Testis (tissue), 3 donors: ENCODE data around the gene SCAMP1. TPM values are rescaled to one million over a fixed set of nuclear protein-coding genes. Genes with fewer than 3 reads are reported as not detected.

Experiments used
- DNase-seq: peaks from one replicate; pipeline ENCODE4 v3.0.0-alpha.2; 2019
- H3K27ac ChIP-seq, 2 donors: fragments of 200-600 bp; sonication (generic); one replicate each; pipeline ENCODE4 v1.5.1; 2019
- H3K27me3 ChIP-seq: fragments of 200-600 bp; sonication (generic); one replicate; pipeline ENCODE4 v1.5.1; 2019
- H3K36me3 ChIP-seq: fragments of 200-600 bp; sonication (generic); one replicate; pipeline ENCODE4 v1.5.1; 2017; ENCODE audit warnings: low read depth; ENCODE audit errors: missing control alignments
- H3K4me1 ChIP-seq: fragments of 200-600 bp; sonication (generic); one replicate; pipeline ENCODE4 v1.5.1; 2019
- H3K4me3 ChIP-seq, 2 donors: fragments of 200-600 bp; sonication (generic); one replicate each; pipeline ENCODE4 v1.5.1; 2017 to 2019
- H3K9me3 ChIP-seq: fragments of 200-600 bp; sonication (generic); one replicate; pipeline ENCODE4 v1.5.1; 2017
- CTCF ChIP-seq, 3 experiments: fragments of 450-650 bp in 2 of 3; fragments of 200-600 bp in 1 of 3; sonication (generic) in 1 of 3; IDR thresholded peaks; one replicate each; pipeline ENCODE4 v1.5.1; 2016 to 2019; ENCODE audit warnings: antibody characterized with exemption in 3 of 3, mild to moderate bottlenecking in 2 of 3, moderate library complexity in 1 of 3
- POLR2A ChIP-seq: fragments of 450-650 bp; IDR thresholded peaks from one replicate; pipeline ENCODE4 v1.6.1; 2017; ENCODE audit warnings: antibody characterized with exemption, mild to moderate bottlenecking, moderate library complexity
- WGBS, 2 donors: methylation state at CpG; one replicate each; pipeline ENCODE4 v1.1.5; 2018; 5-methylcytosine and 5-hydroxymethylcytosine counted together
- intact Hi-C: fragments of 100-400 bp; cut with DNase I; formaldehyde crosslinking; loops from one replicate; pipeline ENCODE4 v1.15.1; 2023; ENCODE audit warnings: low total_unique reads
- polyA plus RNA-seq: library from polyadenylated mRNA; stranded (reverse); fragments of 350-450 nt; fragmentation: Illumina TruSeq; extraction: RNeasy Lipid Tissue Mini Kit (QIAGEN cat#74804); gene quantifications from one replicate; pipeline ENCODE4 v1.2.3, GENCODE V29; 2014; ENCODE audit warnings: low read depth, low replicate concordance; ENCODE audit not compliant: insufficient read depth
- total RNA-seq, 2 donors: library from RNA; depleted of rRNA; stranded (reverse); fragments of >200 nt; gene quantifications; one replicate each; pipeline ENCODE4 v1.2.3, GENCODE V29; 2016

The SCAMP1 gene
- total and polyA plus RNA-seq, 3 donors from 2014 or later: 22.5 to 35.9 (median 28.3) TPM

- 65 to 74% methylated on average over 2 of the region's 2 CpGs for WGBS, 2 donors
- DNase-seq: no peak
- Histone ChIP-seq H3K36me3 (no peaks in the 10 kb centered on the region), H3K9me3 (no peaks in the 10 kb centered on the region), H3K27me3 (no peaks in the 10 kb centered on the region), H3K27ac (no peak overlapping the region), H3K4me3 (no peak overlapping the region), H3K4me1 (peaks cover 49% of the 10 kb centered on the region)
- intact Hi-C loops: no loop called here
- TF ChIP-seq POLR2A: no peak
Measured at GRCh38 chr5:78505860-78506259, 145.4 kb downstream of the SCAMP1 start.

DNA sequence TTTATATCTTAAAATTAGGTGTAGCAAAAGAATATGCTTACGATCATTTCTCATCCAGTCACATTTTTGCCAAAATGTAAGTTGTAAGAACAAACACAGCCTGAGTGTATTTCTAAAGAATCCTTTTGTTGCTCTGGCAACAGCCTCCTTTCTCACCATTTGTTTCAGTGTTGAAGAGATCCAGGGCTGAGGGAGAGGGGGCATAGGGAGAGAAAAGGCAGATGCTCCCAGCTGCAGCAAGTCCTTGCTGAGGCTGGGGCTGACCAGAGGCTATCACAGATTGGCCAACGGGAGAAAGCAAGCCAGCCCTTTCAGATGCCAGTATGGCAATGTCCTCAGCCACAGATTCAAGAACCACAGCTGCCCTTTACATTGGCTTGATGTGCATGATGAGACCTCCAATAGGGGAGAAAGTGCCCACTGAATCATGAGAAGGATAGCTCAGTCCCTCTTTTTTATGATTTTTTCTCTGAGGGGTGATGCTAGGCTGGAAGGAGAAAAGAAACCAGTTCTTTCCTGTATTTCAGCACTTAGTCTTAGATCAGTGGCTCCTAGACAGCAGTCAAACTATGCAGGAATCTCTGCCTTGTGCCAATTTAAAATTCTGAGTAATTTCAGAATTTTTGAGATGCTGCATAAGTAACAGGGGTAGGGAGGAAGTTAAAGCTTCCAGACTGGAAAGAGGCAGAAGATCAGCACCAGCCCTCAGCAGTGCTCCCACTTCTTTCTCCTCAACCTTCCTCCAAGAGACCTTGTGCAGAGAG lies 146.0 kb downstream of the SCAMP1 start:
- H3K4me3 ChIP-seq: no peak overlapping the region
- no peak for DNase-seq
- no peak for TF ChIP-seq POLR2A
- TF ChIP-seq CTCF (IDR thresholded peaks at IDR 0.05): no peak
- WGBS, 2 donors: 71 to 74% methylated on average over 2 of the region's 2 CpGs
- H3K27ac ChIP-seq: no peak overlapping the region
- no peaks in the 10 kb centered on the region for H3K36me3 ChIP-seq
- no peaks in the 10 kb centered on the region for H3K9me3 ChIP-seq
- H3K27me3 ChIP-seq: no peaks in the 10 kb centered on the region
- peaks cover 49% of the 10 kb centered on the region for H3K4me1 ChIP-seq
- intact Hi-C loops: no loop called here

DNA sequence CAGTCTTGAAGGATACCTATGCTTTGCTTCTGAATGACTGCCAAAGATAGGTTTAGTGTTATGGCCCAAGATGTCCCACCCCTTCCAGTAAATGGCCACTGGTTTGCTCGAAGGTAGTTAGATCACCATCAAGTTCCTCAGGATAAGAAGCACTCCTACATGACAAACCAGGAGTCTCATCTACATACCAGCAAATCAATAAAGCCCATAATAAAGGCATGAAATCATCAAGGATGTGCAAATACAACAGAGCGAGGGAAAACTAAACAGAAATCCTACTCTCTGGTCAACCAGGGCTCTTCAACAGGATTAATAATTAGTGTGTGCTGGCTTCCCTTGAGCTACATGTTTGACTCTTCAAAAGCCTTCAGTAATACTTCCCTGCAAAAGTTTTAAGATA lies 147.1 kb downstream of the SCAMP1 start:
- Histone ChIP-seq H3K27ac (no peak overlapping the region), H3K4me3 (no peak overlapping the region), H3K27me3 (no peaks in the 10 kb centered on the region), H3K9me3 (no peaks in the 10 kb centered on the region), H3K4me1 (peaks cover 38% of the 10 kb centered on the region), H3K36me3 (no peaks in the 10 kb centered on the region)
- no peak for TF ChIP-seq POLR2A
- DNase-seq: no peak
- intact Hi-C loops: no loop called here
- WGBS, 2 donors: 82 to 96% methylated on average over 2 of the region's 2 CpGs

DNA sequence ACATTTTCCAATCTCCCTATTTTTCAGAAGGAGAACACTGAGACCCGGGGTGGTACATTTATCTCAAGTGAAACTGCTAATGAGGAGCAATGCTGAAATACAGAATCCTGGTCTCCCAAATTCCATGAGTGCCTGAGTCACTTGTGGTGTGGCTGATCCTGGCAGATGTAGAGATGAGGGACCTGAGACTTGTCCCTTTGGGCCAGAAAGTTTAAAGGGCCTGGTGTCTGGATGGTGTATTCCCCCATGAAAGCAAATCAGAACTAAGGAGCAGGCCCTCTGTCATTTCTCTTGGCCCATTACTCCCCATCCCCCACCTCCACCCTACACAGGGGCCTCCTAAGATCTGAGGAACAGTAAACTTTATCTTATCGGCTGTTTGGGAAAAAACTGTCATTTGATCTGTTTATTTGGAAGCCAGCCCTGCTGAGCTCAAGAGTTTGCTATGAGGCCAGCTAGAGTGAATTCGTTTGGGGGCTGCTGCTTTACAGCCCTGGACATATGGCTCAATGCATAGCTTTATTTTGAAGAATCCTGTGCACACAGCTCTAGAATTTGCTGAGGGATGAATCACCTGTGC lies 147.9 kb downstream of the SCAMP1 start:
- H3K27ac ChIP-seq: no peak overlapping the region
- DNase-seq: no peak
- H3K4me1 ChIP-seq: peaks cover 38% of the 10 kb centered on the region
- H3K9me3 ChIP-seq: no peaks in the 10 kb centered on the region
- no peaks in the 10 kb centered on the region for H3K36me3 ChIP-seq
- intact Hi-C loops: no loop called here
- WGBS, 2 donors: 33 to 48% methylated on average over 3 of the region's 3 CpGs
- no peaks in the 10 kb centered on the region for H3K27me3 ChIP-seq
- TF ChIP-seq POLR2A: no peak
- TF ChIP-seq CTCF (IDR thresholded peaks at IDR 0.05): no peak
- no peak overlapping the region for H3K4me3 ChIP-seq

DNA sequence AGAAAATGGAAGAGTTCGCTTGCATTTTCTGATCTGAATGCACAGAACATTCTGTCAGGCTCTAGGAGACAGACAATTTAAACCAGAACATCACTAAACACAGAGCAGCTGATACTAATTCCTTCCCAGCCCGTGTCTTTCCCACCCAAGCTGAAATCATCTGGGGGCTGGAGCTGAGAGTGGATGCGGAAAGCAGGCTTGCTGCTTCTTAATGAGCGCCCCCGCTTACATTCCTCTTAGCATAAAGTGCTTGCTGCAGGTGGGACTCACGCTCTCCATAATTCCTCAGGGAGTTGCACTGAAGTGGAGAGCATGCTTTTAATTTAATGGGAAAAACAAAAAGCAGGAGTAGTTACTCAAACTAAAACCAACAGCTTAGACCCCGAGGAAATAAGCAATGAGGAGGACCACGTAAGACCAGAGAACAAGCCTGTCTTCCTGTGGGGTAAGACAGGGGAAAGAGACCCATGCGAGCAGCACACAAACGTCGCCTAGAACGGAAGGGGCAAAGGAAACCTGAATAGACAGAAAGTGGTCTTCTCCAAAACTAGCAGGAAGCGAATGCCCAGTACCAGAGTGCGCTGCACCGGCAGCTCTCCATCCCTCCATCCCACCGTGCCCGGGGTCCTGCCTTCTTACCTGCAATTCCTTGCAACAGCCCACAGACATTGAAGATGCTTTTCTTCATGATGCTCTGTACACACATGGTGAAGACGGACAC lies 148.9 kb downstream of the SCAMP1 start:
- H3K27ac ChIP-seq: peak overlapping the region in 1 of 2 donors; percentile 63
- no peaks in the 10 kb centered on the region for H3K9me3 ChIP-seq
- no peak for TF ChIP-seq CTCF (IDR thresholded peaks at IDR 0.05)
- no peak for TF ChIP-seq POLR2A
- intact Hi-C loops: no loop called here
- H3K4me1 ChIP-seq: peaks cover 31% of the 10 kb centered on the region
- WGBS, 2 donors: 56 to 59% methylated on average over 18 of the region's 18 CpGs
- no peaks in the 10 kb centered on the region for H3K27me3 ChIP-seq
- DNase-seq: no peak
- H3K36me3 ChIP-seq: no peaks in the 10 kb centered on the region
- peak overlapping the region; percentile 27 to 40 for H3K4me3 ChIP-seq
